HG03354 (cell line): ENCODE results near the gene RAD18.

Experiments
- ATAC-seq: cut with Tn5 transposase; IDR thresholded peaks from one replicate; pipeline ENCODE4 v1.9.1; 2021; ENCODE audit warnings: mild to moderate bottlenecking; ENCODE audit not compliant: unreplicated experiment, poor library complexity, severe bottlenecking

RAD18 gene

DNA sequence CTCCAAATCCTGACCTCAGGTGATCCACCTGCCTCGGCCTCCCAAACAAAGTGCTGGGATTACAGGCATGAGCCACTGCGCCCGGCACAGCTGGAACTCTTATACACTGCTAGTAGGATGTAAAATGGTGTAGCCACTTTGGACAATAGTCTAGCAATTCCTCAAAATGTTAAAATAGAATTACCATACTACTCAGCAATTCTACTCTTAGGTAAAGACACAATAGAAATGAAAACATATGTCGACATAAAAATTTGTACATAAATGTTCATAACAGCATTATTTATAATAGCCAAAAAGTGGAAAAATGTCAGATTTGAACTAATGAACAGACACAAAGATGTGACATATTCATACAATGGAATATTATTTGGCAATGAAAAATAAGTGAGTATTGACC lies 33.4 kb downstream of the RAD18 start:
- ATAC-seq: no peak

GRCh38 chr3:8914491-8914890 lies 48.8 kb downstream of the RAD18 start:
- ATAC-seq: no peak

DNA sequence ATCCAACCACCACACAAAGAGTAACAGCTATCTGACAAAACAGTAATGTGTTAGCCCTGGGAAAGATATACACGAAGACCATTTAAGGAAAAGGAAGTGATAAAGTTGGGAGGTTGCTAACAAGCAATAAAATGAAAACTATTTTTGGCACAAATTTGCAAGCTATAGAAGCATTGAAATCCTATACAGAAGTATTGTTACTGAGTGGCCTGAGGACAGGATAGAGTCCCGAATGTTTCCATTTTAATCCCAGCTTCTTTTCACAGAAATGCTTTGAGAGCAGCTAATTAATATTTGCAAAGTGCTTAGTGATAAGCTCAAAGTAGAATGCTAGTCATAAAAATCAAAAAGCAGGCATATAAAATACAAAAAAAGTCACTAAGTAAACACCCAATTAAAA lies 51.5 kb downstream of the RAD18 start:
- no peak for ATAC-seq

GRCh38 chr3:8909160-8909559 lies 54.1 kb downstream of the RAD18 start:
- no peak for ATAC-seq

- ATAC-seq: no peak
Observed at GRCh38 chr3:8903191-8903590, 60.1 kb downstream of the RAD18 start.

- no peak for ATAC-seq
Observed at GRCh38 chr3:8900869-8901268, 62.4 kb downstream of the RAD18 start.

- ATAC-seq: no peak
Observed at GRCh38 chr3:8899876-8900460, 63.3 kb downstream of the RAD18 start.

DNA sequence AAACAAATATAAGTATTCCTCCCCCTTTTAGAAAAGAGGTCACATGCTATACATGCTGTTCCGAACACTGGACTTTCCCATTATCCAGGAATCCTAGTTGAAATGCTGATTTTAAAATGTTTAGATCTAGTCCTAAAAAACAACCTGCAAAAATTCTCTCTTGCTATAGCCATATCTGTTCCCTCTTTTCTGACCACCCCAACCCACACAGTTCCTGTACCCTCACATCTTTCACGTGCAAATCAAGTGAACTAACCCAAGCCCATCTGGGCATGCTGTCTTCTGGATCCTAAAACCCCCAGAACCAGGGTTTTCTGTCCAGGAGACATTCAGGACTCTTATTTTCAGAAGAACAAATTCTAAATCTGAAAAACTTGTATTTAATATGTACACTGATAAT lies 67.4 kb downstream of the RAD18 start:
- ATAC-seq: no peak

DNA sequence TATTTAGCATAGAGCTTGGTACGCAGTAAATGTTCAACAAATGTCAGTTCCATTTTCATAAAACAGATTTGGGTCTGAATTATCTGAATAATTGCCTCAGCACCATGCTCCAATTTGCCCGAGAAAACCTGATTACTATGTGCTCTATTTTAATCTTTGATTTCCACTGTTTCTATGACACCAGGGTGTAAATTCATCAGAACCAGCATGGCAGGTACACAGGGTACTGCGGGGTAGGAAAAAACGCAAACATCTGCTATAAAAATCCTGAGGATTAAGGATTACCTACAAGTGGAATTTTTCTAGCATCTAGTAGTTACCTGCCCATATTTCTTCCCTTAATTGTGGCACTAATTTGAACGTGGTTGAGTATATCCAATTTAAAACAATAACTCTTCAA lies 70.3 kb downstream of the RAD18 start:
- ATAC-seq: no peak

DNA sequence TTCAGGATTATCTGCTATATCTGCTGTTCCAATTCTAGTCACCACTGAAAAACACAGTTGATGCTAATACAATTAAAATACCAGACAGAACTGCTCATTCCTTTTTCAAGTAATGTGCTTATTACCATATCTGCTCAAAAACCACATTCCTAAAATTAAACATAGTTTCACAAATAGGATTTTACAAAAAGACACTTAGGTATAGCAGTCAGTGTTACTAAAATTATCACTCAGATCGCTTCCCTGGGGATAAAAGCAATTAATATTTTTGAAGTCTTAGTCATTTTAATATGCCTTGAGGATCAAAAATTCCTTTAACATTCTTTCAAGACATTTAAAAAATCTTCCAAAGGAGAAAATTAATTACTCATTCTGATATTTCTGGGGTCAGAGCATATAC lies 71.5 kb downstream of the RAD18 start:
- ATAC-seq: no peak

GRCh38 chr3:8891303-8891702 lies 72.0 kb downstream of the RAD18 start:
- ATAC-seq: no peak

GRCh38 chr3:8888301-8888915 lies 74.9 kb downstream of the RAD18 start:
- no peak for ATAC-seq

- ATAC-seq: no peak
Observed at GRCh38 chr3:8887435-8888300, 75.6 kb downstream of the RAD18 start.

- no peak for ATAC-seq
Observed at GRCh38 chr3:8886546-8886945, 76.7 kb downstream of the RAD18 start.

GRCh38 chr3:8885536-8886316 lies 77.5 kb downstream of the RAD18 start:
- ATAC-seq: no peak

DNA sequence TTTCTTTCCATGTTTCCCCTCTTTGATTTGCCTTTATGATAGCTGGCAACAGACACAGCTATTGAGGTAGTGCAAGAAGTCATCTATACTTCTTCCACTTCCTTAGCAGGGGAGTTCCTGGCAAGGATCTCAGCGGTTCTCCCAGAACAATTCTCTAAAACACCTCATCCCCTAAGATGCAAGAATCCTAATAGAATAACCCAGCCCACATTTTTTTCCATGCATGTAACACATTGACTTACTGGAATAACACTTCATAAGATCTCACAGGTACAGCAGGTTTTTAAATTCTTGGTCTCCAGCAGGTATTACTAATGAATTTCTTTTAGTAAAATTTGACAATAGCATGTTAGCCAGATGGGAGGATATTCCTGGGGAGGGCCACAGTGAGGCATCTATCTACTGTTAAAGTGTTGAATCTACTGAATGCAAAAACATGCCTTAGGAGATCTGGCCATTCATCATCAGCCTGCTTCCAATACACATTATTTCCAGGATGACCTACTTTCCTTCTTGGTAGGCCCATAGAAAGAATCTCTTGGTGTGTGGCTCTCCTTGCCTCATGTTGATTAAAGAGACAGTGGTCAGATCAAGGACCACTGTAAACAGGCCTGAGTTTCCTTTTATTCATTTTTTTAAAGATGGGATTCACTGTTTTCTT lies 78.5 kb downstream of the RAD18 start:
- ATAC-seq: no peak

DNA sequence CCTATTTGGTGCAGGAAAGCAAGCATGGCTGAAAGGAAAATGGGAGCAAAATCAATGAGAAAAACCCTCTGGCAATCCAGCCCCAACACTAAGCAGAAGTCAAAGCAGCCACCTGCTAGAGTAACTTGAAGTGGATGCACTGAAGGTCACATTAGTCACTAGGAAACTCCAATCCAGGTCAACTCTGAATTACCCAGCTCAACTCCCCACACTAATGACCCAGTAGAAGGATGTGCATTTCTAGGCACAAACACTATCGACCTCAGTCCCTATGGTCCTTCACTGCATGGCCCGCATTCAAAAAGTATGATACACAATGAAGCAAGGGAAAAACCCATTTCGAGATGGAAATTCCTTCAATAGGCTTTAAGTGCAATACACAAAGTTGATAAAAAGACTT lies 80.6 kb downstream of the RAD18 start:
- peak; percentile 21 for ATAC-seq

DNA sequence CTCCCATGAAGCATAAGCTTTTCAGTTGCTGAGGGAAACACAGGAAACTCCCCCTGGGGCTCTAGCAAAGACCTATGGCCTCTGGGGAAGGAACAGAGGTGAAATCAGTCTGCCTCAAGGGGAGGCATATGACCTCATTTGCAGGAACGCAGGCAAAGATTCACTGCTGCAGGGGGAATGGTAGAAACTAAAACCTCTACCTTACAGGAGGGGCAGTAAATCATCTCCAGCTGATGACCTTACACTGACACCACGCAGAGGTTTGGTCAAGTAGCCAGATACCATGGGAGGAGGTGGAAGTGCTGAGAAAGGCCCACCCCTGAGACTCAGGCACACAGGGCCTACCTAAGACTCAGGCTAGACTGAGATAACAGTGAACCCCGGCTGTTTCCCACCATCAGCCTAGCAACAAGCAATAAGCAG lies 81.1 kb downstream of the RAD18 start:
- peak; percentile 81 for ATAC-seq

DNA sequence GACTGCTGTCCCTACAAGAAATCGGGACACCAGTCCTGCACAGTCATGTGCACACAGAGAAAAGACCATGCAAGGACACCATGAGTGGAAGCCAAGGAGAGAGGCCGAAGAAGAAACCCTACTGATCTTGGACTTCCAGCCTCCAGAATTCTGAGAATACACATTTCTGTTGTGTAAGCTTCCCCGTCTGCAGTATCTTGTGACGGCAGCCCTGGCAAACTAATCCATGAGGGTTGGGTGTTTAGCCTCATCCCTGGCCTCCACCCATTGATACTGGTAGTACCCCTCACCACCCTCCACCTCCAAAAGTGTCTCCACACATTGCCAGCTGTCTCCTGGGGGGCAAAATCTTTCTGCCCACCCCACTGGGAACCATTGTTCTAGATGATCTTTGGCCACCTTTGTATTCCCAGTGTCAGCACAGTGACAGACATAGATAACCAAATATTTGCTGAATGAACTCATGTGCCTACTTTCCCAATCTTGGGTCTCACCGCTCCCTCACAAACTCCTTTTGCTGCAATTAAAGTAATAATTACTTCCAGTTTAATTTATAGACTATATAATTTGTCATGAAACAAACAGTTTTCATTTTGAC lies 83.8 kb downstream of the RAD18 start:
- no peak for ATAC-seq
